ENCODE measurements around the gene OR8K5. TPM values are rescaled to one million over a fixed set of nuclear protein-coding genes. Genes with fewer than 3 reads are reported as not detected.
"Not testable (repeated sequence)": the region's sequence is repeated elsewhere in the genome, so short reads cannot be mapped to it uniquely, and the experiment has no call there.

Gene OR8K5
- polyA plus RNA-seq, 1 donor = not detected

- WGBS (ENCODE audit: insufficient coverage, low lambda C conversion rate) = no CpG with 5 or more reads among the region's 1 CpG
Observed at GRCh38 chr11:56151376-56151775, 8.7 kb downstream of the OR8K5 start.

DNA sequence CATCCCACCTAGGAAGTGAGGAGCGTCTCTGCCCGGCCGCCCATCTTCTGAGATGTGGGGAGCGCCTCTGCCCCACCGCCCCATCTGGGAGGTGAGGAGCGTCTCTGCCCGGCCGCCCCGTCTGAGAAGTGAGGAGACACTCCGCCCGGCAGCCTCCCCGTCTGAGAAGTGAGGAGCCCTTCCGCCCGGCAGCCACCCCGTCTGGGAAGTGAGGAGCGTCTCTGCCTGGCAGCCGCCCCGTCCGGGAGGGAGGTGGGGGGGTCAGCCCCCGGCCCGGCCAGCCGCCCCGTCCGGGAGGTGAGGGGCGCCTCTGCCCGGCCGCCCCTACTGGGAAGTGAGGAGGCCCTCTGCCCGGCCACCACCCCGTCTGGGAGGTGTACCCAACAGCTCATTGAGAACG, 16.4 kb downstream of the OR8K5 start:
- no CpG with 5 or more reads among the region's 30 CpGs for WGBS (ENCODE audit: insufficient coverage, low lambda C conversion rate)
- H3K9me3 ChIP-seq (ENCODE audit: control insufficient read depth, low read depth, low read length); H3K27me3 ChIP-seq (ENCODE audit: control insufficient read depth, insufficient read depth, low read length); H3K27ac ChIP-seq (ENCODE audit: low read length); H3K4me3 ChIP-seq (ENCODE audit: low read length); H3K4me1 ChIP-seq (ENCODE audit: control insufficient read depth, insufficient read depth, low read length); H3K36me3 ChIP-seq (ENCODE audit: control insufficient read depth, insufficient read depth, low read length); DNase-seq: not testable (repeated sequence)

More at GRCh38 chr11:56151376-56151775, 8.7 kb downstream of the OR8K5 start:
- no peaks in the 10 kb centered on the region for H3K9me3 ChIP-seq (ENCODE audit: control insufficient read depth, low read depth, low read length)
- H3K27me3 ChIP-seq (ENCODE audit: control insufficient read depth, insufficient read depth, low read length) = no peaks in the 10 kb centered on the region
- no peaks in the 10 kb centered on the region for H3K4me1 ChIP-seq (ENCODE audit: control insufficient read depth, insufficient read depth, low read length)
- H3K4me3 ChIP-seq (ENCODE audit: low read length) = no peak overlapping the region
- no peak for DNase-seq
- H3K27ac ChIP-seq (ENCODE audit: low read length) = no peak overlapping the region
- no peaks in the 10 kb centered on the region for H3K36me3 ChIP-seq (ENCODE audit: control insufficient read depth, insufficient read depth, low read length)

- H3K4me3 ChIP-seq (ENCODE audit: low read length) = no peak within 1 kb of the TSS
- H3K9me3 ChIP-seq (ENCODE audit: control insufficient read depth, low read depth, low read length) = peaks cover 3% of the 10 kb centered on the region
- no peaks in the 10 kb centered on the region for H3K4me1 ChIP-seq (ENCODE audit: control insufficient read depth, insufficient read depth, low read length)
- DNase-seq = no peak
- H3K36me3 ChIP-seq (ENCODE audit: control insufficient read depth, insufficient read depth, low read length) = no peaks in the 10 kb centered on the region
- H3K27ac ChIP-seq (ENCODE audit: low read length) = no peak within 1 kb of the TSS
- no peaks in the 10 kb centered on the region for H3K27me3 ChIP-seq (ENCODE audit: control insufficient read depth, insufficient read depth, low read length)
Observed at GRCh38 chr11:56140151-56140661, 19.9 kb downstream of the OR8K5 start, which contains the start of gene OR8J3. TSS of gene OR8J3 (minus strand) at chr11:56140201. CDS start at chr11:56137718, 2,483 bp downstream.

- Histone ChIP-seq H3K4me1 (ENCODE audit: control insufficient read depth, insufficient read depth, low read length) (no peaks in the 10 kb centered on the region), H3K36me3 (ENCODE audit: control insufficient read depth, insufficient read depth, low read length) (no peaks in the 10 kb centered on the region), H3K4me3 (ENCODE audit: low read length) (no peak within 1 kb of the TSS), H3K27ac (ENCODE audit: low read length) (no peak within 1 kb of the TSS), H3K27me3 (ENCODE audit: control insufficient read depth, insufficient read depth, low read length) (no peaks in the 10 kb centered on the region), H3K9me3 (ENCODE audit: control insufficient read depth, low read depth, low read length) (no peaks in the 10 kb centered on the region)
- no CpG with 5 or more reads among the region's 6 CpGs for WGBS (ENCODE audit: insufficient coverage, low lambda C conversion rate)
- no peak for DNase-seq
Observed at GRCh38 chr11:56122073-56122472, 38.0 kb downstream of the OR8K5 start, which contains the start of gene OR8H3. TSS of gene OR8H3 (plus strand) at chr11:56122373. CDS start at chr11:56122373, 0 bp downstream.

Other genes starting within 250 kb of the OR8K5 start
- gene OR5W2, start 245.7 kb downstream of the OR8K5 start, polyA plus RNA-seq = not detected
- gene OR5I1, start 223.9 kb downstream of the OR8K5 start, polyA plus RNA-seq = not detected
- not detected for gene OR10AG1, start 190.4 kb downstream of the OR8K5 start, polyA plus RNA-seq
- not detected for gene OR5F1, start 165.7 kb downstream of the OR8K5 start, polyA plus RNA-seq
- gene OR5AS1, start 132.7 kb downstream of the OR8K5 start, polyA plus RNA-seq = not detected
- not detected for gene OR8I2, start 67.0 kb downstream of the OR8K5 start, polyA plus RNA-seq
- not detected for gene OR8H2, start 56.6 kb downstream of the OR8K5 start, polyA plus RNA-seq
- not detected for gene OR8H3, start 37.9 kb downstream of the OR8K5 start, polyA plus RNA-seq
- gene OR8J3, start 20.1 kb downstream of the OR8K5 start, polyA plus RNA-seq = not detected
- gene OR5J2, start 16.3 kb upstream of the OR8K5 start, polyA plus RNA-seq = not detected
- gene OR5T2, start 73.9 kb upstream of the OR8K5 start, polyA plus RNA-seq = not detected
- not detected for gene OR5T3, start 91.9 kb upstream of the OR8K5 start, polyA plus RNA-seq
- not detected for gene OR5T1, start 113.8 kb upstream of the OR8K5 start, polyA plus RNA-seq
- gene OR8H1, start 131.9 kb upstream of the OR8K5 start, polyA plus RNA-seq = not detected
- gene OR8K3, start 154.8 kb upstream of the OR8K5 start, polyA plus RNA-seq = not detected
- gene OR8K1, start 185.7 kb upstream of the OR8K5 start, polyA plus RNA-seq = not detected
- not detected for gene OR8J1, start 194.0 kb upstream of the OR8K5 start, polyA plus RNA-seq
- not detected for gene OR8U1, start 215.3 kb upstream of the OR8K5 start, polyA plus RNA-seq

All from large intestine (tissue), 3 donors.